ENCODE data around the gene CENPL. TPM values are rescaled to one million over a fixed set of nuclear protein-coding genes. Genes with fewer than 3 reads are reported as not detected.
A peak's percentile ranks its signal among the peaks of the same experiment; 100 is the strongest.

The CENPL gene
- total and polyA plus RNA-seq, 9 of the 15 experiments (the other 6 are each of a cell fraction or from before 2014, with no cell fraction given): 33.0 to 52.7 (median 39.7) TPM

DNA sequence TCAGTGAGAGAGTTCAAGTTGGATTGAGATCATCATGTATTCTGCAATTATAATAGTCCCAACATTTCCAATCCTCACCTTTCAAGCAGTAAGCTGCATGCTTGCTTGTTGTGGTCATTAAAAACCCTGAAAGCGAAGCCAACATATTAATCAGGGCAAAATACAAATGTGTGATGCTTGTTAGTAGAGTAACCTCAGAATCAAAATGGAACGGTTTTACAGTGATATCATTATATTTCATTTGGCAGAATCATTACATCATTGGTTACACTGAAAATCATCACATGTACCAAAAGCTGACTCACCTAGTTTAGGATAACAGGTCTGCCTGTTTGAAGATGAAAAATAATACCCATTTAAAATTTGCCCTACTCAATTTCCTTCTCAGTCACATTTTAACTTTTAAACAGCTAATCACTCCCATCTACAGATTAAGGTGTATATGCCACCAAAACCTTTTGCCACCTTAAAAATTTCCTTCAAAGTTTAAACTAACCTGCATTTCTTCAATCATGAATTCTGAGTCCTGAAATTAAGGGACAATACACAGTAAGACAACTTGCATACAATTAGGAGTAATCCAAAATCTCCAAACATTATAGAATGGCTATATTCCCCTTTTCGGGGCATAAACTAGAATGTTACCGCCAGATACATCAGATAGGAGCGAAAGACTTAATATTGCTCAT lies 39.6 kb upstream of the CENPL start (continued):
- TF ChIP-seq, protein P1, sequence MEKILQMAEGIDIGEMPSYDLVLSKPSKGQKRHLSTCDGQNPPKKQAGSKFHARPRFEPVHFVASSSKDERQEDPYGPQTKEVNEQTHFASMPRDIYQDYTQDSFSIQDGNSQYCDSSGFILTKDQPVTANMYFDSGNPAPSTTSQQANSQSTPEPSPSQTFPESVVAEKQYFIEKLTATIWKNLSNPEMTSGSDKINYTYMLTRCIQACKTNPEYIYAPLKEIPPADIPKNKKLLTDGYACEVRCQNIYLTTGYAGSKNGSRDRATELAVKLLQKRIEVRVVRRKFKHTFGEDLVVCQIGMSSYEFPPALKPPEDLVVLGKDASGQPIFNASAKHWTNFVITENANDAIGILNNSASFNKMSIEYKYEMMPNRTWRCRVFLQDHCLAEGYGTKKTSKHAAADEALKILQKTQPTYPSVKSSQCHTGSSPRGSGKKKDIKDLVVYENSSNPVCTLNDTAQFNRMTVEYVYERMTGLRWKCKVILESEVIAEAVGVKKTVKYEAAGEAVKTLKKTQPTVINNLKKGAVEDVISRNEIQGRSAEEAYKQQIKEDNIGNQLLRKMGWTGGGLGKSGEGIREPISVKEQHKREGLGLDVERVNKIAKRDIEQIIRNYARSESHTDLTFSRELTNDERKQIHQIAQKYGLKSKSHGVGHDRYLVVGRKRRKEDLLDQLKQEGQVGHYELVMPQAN (IDR thresholded peaks at IDR 0.05; ENCODE audit: borderline replicate concordance): no peak
- TF ChIP-seq TRIM28 (IDR thresholded peaks at IDR 0.05): 0 out of 2 replicates have a peak, but pooled peaks have one; percentile 22
- no peak for TF ChIP-seq NR2F6 (CRISPR knock-in tag; IDR thresholded peaks at IDR 0.05)
- TF ChIP-seq NUFIP1 (IDR thresholded peaks at IDR 0.05; ENCODE audit: partially characterized antibody): no peak
- TF ChIP-seq TARDBP (IDR thresholded peaks at IDR 0.05): 0 out of 2 replicates have a peak, but pooled peaks have one; percentile 22
- TF ChIP-seq ZFP36 (IDR thresholded peaks at IDR 0.05; ENCODE audit: low read depth, low read length, partially characterized antibody): no peak
- no peak for TF ChIP-seq CEBPG (CRISPR knock-in tag; IDR thresholded peaks at IDR 0.05)
- TF ChIP-seq CEBPG (tag; conservative IDR thresholded peaks at IDR 0.05 in 1 of 2, IDR thresholded peaks at IDR 0.05 in 1 of 2): peak in 1 of 2 experiments; percentile 7; a peak in 1 of 4 replicates
- TF ChIP-seq BCOR (IDR thresholded peaks at IDR 0.05): no peak
- TF ChIP-seq, protein P2, sequence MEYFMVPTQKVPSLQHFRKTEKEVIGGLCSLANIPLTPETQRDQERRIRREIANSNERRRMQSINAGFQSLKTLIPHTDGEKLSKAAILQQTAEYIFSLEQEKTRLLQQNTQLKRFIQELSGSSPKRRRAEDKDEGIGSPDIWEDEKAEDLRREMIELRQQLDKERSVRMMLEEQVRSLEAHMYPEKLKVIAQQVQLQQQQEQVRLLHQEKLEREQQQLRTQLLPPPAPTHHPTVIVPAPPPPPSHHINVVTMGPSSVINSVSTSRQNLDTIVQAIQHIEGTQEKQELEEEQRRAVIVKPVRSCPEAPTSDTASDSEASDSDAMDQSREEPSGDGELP (CRISPR knock-in tag; IDR thresholded peaks at IDR 0.05; ENCODE audit: borderline replicate concordance): no peak
- TF ChIP-seq MNT (conservative IDR thresholded peaks at IDR 0.05): peak in 1 of 2 experiments; percentile 9; a peak in 1 of 4 replicates
- TF ChIP-seq, protein P3, sequence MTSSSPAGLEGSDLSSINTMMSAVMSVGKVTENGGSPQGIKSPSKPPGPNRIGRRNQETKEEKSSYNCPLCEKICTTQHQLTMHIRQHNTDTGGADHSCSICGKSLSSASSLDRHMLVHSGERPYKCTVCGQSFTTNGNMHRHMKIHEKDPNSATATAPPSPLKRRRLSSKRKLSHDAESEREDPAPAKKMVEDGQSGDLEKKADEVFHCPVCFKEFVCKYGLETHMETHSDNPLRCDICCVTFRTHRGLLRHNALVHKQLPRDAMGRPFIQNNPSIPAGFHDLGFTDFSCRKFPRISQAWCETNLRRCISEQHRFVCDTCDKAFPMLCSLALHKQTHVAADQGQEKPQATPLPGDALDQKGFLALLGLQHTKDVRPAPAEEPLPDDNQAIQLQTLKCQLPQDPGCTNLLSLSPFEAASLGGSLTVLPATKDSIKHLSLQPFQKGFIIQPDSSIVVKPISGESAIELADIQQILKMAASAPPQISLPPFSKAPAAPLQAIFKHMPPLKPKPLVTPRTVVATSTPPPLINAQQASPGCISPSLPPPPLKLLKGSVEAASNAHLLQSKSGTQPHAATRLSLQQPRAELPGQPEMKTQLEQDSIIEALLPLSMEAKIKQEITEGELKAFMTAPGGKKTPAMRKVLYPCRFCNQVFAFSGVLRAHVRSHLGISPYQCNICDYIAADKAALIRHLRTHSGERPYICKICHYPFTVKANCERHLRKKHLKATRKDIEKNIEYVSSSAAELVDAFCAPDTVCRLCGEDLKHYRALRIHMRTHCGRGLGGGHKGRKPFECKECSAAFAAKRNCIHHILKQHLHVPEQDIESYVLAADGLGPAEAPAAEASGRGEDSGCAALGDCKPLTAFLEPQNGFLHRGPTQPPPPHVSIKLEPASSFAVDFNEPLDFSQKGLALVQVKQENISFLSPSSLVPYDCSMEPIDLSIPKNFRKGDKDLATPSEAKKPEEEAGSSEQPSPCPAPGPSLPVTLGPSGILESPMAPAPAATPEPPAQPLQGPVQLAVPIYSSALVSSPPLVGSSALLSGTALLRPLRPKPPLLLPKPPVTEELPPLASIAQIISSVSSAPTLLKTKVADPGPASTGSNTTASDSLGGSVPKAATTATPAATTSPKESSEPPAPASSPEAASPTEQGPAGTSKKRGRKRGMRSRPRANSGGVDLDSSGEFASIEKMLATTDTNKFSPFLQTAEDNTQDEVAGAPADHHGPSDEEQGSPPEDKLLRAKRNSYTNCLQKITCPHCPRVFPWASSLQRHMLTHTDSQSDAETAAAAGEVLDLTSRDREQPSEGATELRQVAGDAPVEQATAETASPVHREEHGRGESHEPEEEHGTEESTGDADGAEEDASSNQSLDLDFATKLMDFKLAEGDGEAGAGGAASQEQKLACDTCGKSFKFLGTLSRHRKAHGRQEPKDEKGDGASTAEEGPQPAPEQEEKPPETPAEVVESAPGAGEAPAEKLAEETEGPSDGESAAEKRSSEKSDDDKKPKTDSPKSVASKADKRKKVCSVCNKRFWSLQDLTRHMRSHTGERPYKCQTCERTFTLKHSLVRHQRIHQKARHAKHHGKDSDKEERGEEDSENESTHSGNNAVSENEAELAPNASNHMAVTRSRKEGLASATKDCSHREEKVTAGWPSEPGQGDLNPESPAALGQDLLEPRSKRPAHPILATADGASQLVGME (CRISPR knock-in tag; IDR thresholded peaks at IDR 0.05): no peak
- TF ChIP-seq LEF1 (IDR thresholded peaks at IDR 0.05): 0 out of 2 replicates have a peak, but pooled peaks have one; percentile 12
- peak; percentile 20; the same call in 1 of the 2 replicates for TF ChIP-seq PML (IDR thresholded peaks at IDR 0.05; ENCODE audit: low read length)
- TF ChIP-seq E2F1 (CRISPR knock-in tag; IDR thresholded peaks at IDR 0.05): no peak
- peak; percentile 60 for TF ChIP-seq POLR2A (conservative IDR thresholded peaks at IDR 0.05)
- no peak for TF ChIP-seq SAFB (IDR thresholded peaks at IDR 0.05; ENCODE audit: borderline replicate concordance, low read depth, low read length)
